A172 (cell line): Measurements from ENCODE around the gene CAMTA1. TPM values are rescaled to one million over a fixed set of nuclear protein-coding genes. Genes with fewer than 3 reads are reported as not detected.
"Not testable (repeated sequence)": the region's sequence is repeated elsewhere in the genome, so short reads cannot be mapped to it uniquely, and the experiment has no call there.

Source experiments
- DNase-seq: peaks from one replicate; pipeline ENCODE4 v3.0.0-alpha.2; 2015; ENCODE audit warnings: low spot score
- total RNA-seq: library from RNA; depleted of rRNA; stranded (reverse); fragments of >200 nt; shearing (Covaris generic); gene quantifications from 2 replicates; pipeline ENCODE4 v1.2.3, GENCODE V29; 2014

CAMTA1 gene
- total RNA-seq, 1 experiment from 2014 or later, result 97.5 TPM

GRCh38 chr1:6906783-6907182 lies 121.5 kb downstream of the CAMTA1 start:
- no peak for DNase-seq

- DNase-seq, result no peak
Measured at GRCh38 chr1:6907201-6907600, 121.9 kb downstream of the CAMTA1 start.

DNA sequence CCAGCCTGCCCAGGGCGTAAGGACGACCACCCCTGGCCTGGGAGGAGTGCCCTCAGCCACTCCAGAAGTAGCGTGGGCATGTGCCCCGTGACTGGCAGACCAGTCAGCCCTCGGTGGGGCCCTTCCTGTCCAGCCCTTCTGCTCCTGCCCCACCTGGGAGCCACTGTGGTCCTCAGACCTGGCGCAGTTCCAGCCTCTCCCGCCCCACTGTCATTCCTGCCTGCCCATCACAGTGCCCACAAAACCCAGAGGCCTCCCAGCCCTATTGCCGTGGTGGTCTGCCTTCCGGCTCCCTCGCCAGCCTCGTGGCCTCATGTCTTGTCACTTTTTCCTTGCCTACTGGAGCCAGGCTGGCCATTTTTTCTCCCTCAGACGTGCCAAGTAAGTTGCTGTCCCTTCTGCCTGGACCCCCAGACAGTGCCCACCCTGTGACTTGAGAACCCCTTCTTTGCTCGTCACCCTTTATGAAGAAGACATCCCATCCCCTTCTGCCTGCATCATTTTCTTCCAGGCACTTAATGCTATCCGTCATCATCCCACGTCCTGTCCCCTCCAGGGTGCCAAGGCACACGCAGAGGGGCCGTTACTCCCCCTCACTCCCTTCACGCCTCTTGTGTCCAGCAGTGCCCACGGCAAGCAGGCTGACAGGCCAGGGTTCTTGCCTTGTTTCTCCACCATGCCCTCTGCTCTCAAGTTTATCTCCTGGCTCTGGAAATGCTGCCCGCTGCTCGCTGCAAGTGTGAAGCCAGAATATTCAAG lies 122.6 kb downstream of the CAMTA1 start:
- no peak for DNase-seq

GRCh38 chr1:6909401-6909800 lies 124.1 kb downstream of the CAMTA1 start:
- DNase-seq, result no peak

GRCh38 chr1:6909857-6910256 lies 124.6 kb downstream of the CAMTA1 start:
- no peak for DNase-seq

DNA sequence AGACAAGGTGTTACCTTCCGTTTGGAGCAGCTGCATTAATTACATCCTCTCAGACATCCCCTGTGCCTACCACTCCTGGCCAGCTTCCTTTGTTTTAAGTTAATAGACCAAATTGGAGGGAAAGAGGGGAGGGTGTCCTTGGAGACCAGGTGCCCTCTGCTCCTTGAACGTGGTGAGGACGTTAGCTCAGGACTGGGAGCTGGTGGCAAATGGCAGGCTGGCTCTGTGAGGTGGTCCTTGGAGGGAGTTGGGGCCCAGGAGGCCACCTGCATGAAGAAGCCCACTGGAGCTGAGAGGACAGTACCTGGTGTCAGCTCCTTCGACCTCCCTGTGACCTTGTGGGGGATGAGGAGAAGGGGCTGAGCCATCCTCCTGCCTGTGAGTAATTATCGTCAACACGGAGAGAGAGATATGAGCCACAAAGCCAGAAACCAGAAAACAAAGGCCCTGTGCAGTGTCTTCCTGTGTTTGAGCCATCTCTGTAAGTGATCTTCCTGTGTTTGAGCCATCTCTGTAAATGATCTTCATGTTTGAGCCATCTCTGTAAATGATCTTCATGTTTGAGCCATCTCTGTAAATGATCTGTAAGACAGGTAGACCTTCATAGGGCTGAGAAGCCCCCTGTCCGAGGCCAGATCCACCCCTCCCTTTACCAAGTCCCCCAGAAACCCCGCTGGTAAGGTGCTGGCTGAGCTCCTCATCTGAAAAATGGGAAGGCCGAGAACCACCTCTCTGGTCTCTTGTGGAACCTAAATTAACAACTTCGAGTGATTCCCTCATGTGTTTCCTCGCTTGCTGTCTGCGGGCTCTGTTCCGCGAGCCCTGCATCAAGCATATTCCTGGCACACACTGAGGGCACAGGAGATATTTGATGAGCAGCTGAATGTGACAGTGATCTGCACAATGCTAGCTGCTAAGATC lies 126.0 kb downstream of the CAMTA1 start:
- DNase-seq, result no peak

- no peak for DNase-seq
Measured at GRCh38 chr1:6911974-6912373, 126.7 kb downstream of the CAMTA1 start.

GRCh38 chr1:6912518-6912917 lies 127.3 kb downstream of the CAMTA1 start:
- no peak for DNase-seq

- DNase-seq, result no peak
Measured at GRCh38 chr1:6913086-6913485, 127.8 kb downstream of the CAMTA1 start.

DNA sequence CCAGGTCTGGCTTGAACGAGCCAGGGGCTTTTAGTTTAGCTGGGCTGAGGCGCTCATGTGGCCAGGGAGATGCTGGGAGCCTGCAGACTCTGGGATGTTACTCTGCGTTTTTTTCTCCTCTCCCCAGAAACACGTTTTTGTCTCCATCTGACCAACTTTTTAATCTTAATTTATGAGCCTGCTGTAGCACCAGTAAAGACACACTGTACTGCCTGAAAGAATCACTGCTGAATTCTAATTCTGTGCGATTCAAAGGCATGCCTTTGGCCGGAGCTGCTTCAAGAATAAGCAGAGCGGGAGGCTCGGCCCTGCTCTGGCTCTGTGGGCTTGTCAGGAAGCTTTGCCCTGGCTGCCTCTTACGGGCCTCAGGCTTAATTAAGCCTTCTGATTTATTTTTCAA lies 129.5 kb downstream of the CAMTA1 start:
- DNase-seq, result no peak

GRCh38 chr1:6915999-6916565 lies 130.8 kb downstream of the CAMTA1 start:
- no peak for DNase-seq

DNA sequence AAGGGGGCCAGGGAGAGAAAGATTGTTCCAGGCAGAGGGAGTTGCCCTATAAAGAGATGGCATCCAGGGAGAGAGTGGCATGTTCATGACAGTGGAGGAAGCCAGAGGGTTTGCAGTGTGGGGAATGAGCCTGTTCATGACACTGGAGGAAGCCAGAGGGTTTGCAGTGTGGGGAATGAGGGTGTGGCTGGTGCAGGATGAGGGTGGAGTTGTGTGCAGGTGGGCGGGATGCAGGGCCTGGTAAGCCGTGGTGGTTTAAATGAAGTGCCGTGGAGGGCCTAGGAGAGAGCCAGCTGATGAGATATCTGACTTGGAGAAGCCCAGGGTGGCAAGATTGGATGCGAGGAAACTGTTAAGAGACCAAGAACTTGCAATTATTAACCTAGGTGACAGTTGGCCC lies 131.8 kb downstream of the CAMTA1 start:
- DNase-seq, result no peak

DNA sequence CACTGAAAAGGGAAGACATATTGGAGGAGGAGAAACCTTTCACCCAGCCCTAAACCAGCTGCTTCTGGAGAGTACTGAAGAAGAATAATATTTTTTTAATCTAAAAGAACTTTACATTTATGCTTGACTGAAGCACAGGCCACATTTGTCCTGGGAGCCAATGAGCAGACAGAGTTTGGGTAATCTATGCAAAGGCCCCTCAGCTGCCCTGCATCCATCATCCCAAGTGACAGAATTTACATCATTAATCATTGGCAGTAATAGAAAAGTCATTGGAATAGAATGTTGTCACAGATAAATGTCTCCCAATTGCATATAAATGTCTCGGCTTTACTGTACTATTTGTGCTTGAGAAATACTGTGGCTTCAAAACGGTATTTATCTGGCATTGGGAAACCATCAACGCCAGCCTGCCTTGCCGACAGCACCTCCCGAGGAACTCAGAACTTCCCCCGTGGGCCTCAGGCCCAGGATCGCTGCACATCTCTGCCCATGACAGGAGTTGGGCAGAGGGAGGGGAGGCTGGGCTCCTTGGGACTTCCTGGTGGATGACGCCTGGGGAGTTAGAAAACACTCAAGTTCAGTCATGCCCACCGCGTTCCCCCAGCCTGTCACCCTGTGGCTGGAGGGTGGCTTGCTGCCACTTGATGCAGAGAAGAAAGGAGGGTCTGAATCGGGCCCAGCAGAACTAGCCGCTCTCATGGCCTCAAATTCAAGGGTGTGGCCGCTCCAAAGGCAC lies 133.1 kb downstream of the CAMTA1 start:
- no peak for DNase-seq

- no peak for DNase-seq
Measured at GRCh38 chr1:6918925-6919511, 133.8 kb downstream of the CAMTA1 start.

GRCh38 chr1:6921506-6921905 lies 136.3 kb downstream of the CAMTA1 start:
- DNase-seq, result not testable (repeated sequence)

GRCh38 chr1:6922096-6922931 lies 137.1 kb downstream of the CAMTA1 start:
- peak; percentile 2 for DNase-seq

- DNase-seq, result no peak
Measured at GRCh38 chr1:6923012-6923411, 137.8 kb downstream of the CAMTA1 start.

GRCh38 chr1:6923416-6923815 lies 138.2 kb downstream of the CAMTA1 start:
- no peak for DNase-seq

GRCh38 chr1:6923955-6924881 lies 139.0 kb downstream of the CAMTA1 start:
- DNase-seq, result no peak
